Keratinocyte (primary cell): Measurements from ENCODE around the gene STRBP.

Experiments used
- CTCF ChIP-seq, 3 experiments: IDR thresholded peaks in 1 of 3; conservative IDR thresholded peaks in 1 of 3; optimal IDR thresholded peaks in 1 of 3; 2 replicates in 2 of 3; 3 replicates in 1 of 3; pipeline versions ENCODE3 to v1.5.1; 2011; ENCODE audit warnings: low read length in 3 of 3, mild to moderate bottlenecking in 3 of 3, moderate library complexity in 2 of 3, control low read depth in 1 of 3, inconsistent platforms in 1 of 3; ENCODE audit not compliant: insufficient read depth in 2 of 3; ENCODE audit errors: extremely low read depth in 1 of 3
- EZH2 ChIP-seq: IDR thresholded peaks from one replicate; pipeline ENCODE4 v1.6.1; 2012; ENCODE audit warnings: inconsistent platforms, mild to moderate bottlenecking, low read length, moderate library complexity

- TF ChIP-seq CTCF (optimal IDR thresholded peaks at IDR 0.05 in 1 of 3, IDR thresholded peaks at IDR 0.05 in 1 of 3, conservative IDR thresholded peaks at IDR 0.05 in 1 of 3; ENCODE audit: extremely low read depth in 1 of 3, insufficient read depth in 2 of 3, low read length in 3 of 3): no peak
- TF ChIP-seq EZH2: no peak
Observed at GRCh38 chr9:123120953-123121352, 147.4 kb downstream of the STRBP start.
